ENCODE results near the gene CHI3L1. TPM values are rescaled to one million over a fixed set of nuclear protein-coding genes. Genes with fewer than 3 reads are reported as not detected.

Gene CHI3L1
- total and polyA plus RNA-seq, 2 experiments from 2014 or later: 8.4 to 21.8 TPM

DNA sequence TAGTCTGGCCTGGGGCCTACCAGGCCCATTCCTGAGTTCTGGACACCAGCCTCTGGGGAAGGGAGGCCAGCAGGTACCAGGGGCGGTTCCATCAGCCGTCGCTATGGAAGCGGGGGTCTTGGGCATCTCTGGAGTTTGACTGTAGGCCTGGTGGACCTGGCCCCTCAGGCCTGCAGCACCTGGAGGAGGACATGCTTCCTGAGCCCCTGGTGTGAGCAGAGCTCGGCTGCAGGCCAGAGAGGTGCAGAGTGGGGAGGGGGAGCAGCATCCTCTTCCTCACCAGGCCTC is 18.6 kb downstream of the CHI3L1 start:
- Histone ChIP-seq H3K27me3 (no peaks in the 10 kb centered on the region), H3K27ac (no peak overlapping the region), H4K20me1 (ENCODE audit: insufficient read depth, poor library complexity, severe bottlenecking) (no peaks in the 10 kb centered on the region), H3K79me2 (no peaks in the 10 kb centered on the region), H2AFZ (no peak overlapping the region), H3K4me1 (ENCODE audit: insufficient read depth) (no peaks in the 10 kb centered on the region), H3K4me3 (no peak overlapping the region), H3K9me3 (ENCODE audit: low read depth) (no peaks in the 10 kb centered on the region), H3K36me3 (replicated peaks; ENCODE audit: insufficient read depth, low read depth) (no peaks in the 10 kb centered on the region), H3K4me2 (no peak overlapping the region), H3K9me2 (replicated peaks; ENCODE audit: insufficient read depth) (no peaks in the 10 kb centered on the region)
- DNase-seq (ENCODE audit: low spot score): no peak
- no peak for TF ChIP-seq EZH2 (IDR thresholded peaks at IDR 0.05; ENCODE audit: borderline replicate concordance)
- no peak for TF ChIP-seq EZH2phosphoT487 (IDR thresholded peaks at IDR 0.05; ENCODE audit: low read depth, severe bottlenecking, unreplicated experiment)
- TF ChIP-seq, protein P1, sequence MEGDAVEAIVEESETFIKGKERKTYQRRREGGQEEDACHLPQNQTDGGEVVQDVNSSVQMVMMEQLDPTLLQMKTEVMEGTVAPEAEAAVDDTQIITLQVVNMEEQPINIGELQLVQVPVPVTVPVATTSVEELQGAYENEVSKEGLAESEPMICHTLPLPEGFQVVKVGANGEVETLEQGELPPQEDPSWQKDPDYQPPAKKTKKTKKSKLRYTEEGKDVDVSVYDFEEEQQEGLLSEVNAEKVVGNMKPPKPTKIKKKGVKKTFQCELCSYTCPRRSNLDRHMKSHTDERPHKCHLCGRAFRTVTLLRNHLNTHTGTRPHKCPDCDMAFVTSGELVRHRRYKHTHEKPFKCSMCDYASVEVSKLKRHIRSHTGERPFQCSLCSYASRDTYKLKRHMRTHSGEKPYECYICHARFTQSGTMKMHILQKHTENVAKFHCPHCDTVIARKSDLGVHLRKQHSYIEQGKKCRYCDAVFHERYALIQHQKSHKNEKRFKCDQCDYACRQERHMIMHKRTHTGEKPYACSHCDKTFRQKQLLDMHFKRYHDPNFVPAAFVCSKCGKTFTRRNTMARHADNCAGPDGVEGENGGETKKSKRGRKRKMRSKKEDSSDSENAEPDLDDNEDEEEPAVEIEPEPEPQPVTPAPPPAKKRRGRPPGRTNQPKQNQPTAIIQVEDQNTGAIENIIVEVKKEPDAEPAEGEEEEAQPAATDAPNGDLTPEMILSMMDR (IDR thresholded peaks at IDR 0.05; ENCODE audit: poor library complexity): no peak
- WGBS (ENCODE audit: low lambda C conversion rate, missing lambda C conversion rate): 96% methylated on average over 5 of the region's 5 CpGs

DNA sequence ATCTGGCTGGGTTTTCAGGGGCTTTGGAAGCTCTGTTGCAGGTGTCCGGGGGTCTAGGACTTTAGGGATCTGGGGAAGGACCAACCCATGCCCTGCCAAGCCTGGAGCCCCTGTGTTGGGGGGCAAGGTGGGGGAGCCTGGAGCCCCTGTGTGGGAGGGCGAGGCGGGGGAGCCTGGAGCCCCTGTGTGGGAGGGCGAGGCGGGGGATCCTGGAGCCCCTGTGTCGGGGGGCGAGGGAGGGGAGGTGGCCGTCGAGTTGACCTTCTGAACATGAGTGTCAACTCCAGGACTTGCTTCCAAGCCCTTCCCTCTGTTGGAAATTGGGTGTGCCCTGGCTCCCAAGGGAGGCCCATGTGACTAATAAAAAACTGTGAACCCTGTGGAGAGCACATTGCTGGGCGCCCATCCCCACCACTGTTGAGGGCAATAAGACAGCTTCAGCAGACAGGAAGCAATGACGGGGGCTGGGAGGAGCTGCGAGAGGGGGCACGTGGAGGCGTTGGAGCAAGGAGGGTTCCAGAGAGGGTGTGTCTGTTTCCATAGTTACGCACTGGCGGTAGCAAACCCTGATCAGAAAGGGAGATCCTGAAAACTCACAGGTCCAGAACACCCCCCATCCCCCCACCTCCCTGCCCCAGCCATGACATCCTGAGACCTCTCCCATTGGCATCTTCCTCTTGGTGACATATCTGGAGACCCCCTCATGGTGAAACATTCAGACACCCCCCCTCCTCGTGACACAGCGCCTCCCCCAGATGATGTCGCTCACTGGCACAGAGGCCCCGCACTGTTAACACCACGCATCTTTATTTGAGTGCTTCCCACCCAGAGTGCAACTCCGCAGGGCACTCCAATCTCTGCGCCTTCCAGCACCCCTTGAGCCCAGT is 19.2 kb downstream of the CHI3L1 start:
- 90% methylated on average over 19 of the region's 23 CpGs for WGBS (ENCODE audit: low lambda C conversion rate, missing lambda C conversion rate)
- Histone ChIP-seq H3K36me3 (replicated peaks; ENCODE audit: insufficient read depth, low read depth) (no peaks in the 10 kb centered on the region), H3K27ac (no peak overlapping the region), H4K20me1 (ENCODE audit: insufficient read depth, poor library complexity, severe bottlenecking) (no peaks in the 10 kb centered on the region), H3K9me3 (ENCODE audit: low read depth) (no peaks in the 10 kb centered on the region), H3K4me3 (no peak overlapping the region), H3K27me3 (no peaks in the 10 kb centered on the region), H3K4me1 (ENCODE audit: insufficient read depth) (no peaks in the 10 kb centered on the region), H2AFZ (no peak overlapping the region), H3K79me2 (no peaks in the 10 kb centered on the region), H3K4me2 (no peak overlapping the region), H3K9me2 (replicated peaks; ENCODE audit: insufficient read depth) (no peaks in the 10 kb centered on the region)
- DNase-seq (ENCODE audit: low spot score): no peak
- no peak for TF ChIP-seq EZH2phosphoT487 (IDR thresholded peaks at IDR 0.05; ENCODE audit: low read depth, severe bottlenecking, unreplicated experiment)
- TF ChIP-seq EZH2 (IDR thresholded peaks at IDR 0.05; ENCODE audit: borderline replicate concordance): no peak
- TF ChIP-seq, protein P1 (IDR thresholded peaks at IDR 0.05; ENCODE audit: poor library complexity): no peak

DNA sequence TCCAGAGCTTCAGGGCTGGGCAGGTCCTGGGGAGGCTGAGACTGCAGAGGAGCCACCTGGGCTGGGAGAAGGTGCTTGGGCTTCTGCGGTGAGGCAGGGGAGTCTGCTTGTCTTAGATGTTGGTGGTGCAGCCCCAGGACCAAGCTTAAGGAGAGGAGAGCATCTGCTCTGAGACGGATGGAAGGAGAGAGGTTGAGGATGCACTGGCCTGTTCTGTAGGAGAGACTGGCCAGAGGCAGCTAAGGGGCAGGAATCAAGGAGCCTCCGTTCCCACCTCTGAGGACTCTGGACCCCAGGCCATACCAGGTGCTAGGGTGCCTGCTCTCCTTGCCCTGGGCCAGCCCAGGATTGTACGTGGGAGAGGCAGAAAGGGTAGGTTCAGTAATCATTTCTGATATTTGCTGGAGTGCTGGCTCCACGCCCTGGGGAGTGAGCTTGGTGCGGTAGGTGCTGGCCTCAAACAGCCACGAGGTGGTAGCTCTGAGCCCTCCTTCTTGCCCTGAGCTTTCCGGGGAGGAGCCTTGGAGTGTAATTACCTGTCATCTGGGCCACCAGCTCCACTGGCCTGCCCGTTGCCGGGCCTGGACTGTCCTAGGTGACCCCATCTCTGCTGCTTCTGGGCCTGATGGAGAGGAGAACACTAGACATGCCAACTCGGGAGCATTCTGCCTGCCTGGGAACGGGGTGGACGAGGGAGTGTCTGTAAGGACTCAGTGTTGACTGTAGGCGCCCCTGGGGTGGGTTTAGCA is 20.1 kb downstream of the CHI3L1 start:
- DNase-seq (ENCODE audit: low spot score): peak; percentile 67
- H2AFZ ChIP-seq: no peak overlapping the region
- H3K27me3 ChIP-seq: no peaks in the 10 kb centered on the region
- no peaks in the 10 kb centered on the region for H3K9me2 ChIP-seq (replicated peaks; ENCODE audit: insufficient read depth)
- no peak for TF ChIP-seq EZH2phosphoT487 (IDR thresholded peaks at IDR 0.05; ENCODE audit: low read depth, severe bottlenecking, unreplicated experiment)
- TF ChIP-seq, protein P1 (IDR thresholded peaks at IDR 0.05; ENCODE audit: poor library complexity): peak; percentile 43
- H3K36me3 ChIP-seq (replicated peaks; ENCODE audit: insufficient read depth, low read depth): no peaks in the 10 kb centered on the region
- no peak overlapping the region for H3K4me2 ChIP-seq
- H3K27ac ChIP-seq: no peak overlapping the region
- H3K4me1 ChIP-seq (ENCODE audit: insufficient read depth): no peaks in the 10 kb centered on the region
- no peaks in the 10 kb centered on the region for H3K9me3 ChIP-seq (ENCODE audit: low read depth)
- 71% methylated on average over 14 of the region's 14 CpGs for WGBS (ENCODE audit: low lambda C conversion rate, missing lambda C conversion rate)
- H3K79me2 ChIP-seq: no peaks in the 10 kb centered on the region
- H4K20me1 ChIP-seq (ENCODE audit: insufficient read depth, poor library complexity, severe bottlenecking): no peaks in the 10 kb centered on the region
- no peak overlapping the region for H3K4me3 ChIP-seq
